Left ventricle myocardium inferior (tissue), 1 donor: ENCODE results near the gene REG4. TPM values are rescaled to one million over a fixed set of nuclear protein-coding genes. Genes with fewer than 3 reads are reported as not detected.

Experiments used
- DNase-seq: peaks from one replicate; pipeline ENCODE4 v3.0.0-alpha.2; 2020
- H3K27ac ChIP-seq: fragments of 200-600 bp; replicated peaks from 2 replicates; pipeline ENCODE4 v1.8.0; 2021
- H3K27me3 ChIP-seq: fragments of 200-600 bp; 2 replicates; pipeline ENCODE4 v1.8.0; 2021; ENCODE audit warnings: low read depth
- H3K36me3 ChIP-seq: fragments of 200-600 bp; 2 replicates; pipeline ENCODE4 v1.8.0; 2021
- H3K4me1 ChIP-seq: fragments of 200-600 bp; 2 replicates; pipeline ENCODE4 v1.8.0; 2021
- H3K4me3 ChIP-seq: fragments of 200-600 bp; 2 replicates; pipeline ENCODE4 v1.8.0; 2021; ENCODE audit warnings: mild to moderate bottlenecking, moderate library complexity
- H3K9me3 ChIP-seq: fragments of 200-600 bp; replicated peaks from 2 replicates; pipeline ENCODE4 v1.8.0; 2021
- CTCF ChIP-seq: fragments of 200-600 bp; IDR thresholded peaks from 2 replicates; pipeline ENCODE4 v1.8.0; 2021; ENCODE audit warnings: antibody characterized with exemption, mild to moderate bottlenecking, borderline replicate concordance
- intact Hi-C: fragments of 100-400 bp; cut with micrococcal nuclease; formaldehyde crosslinking; loops from one replicate; pipeline ENCODE4 v1.11.0; 2022
- total RNA-seq: library from RNA; stranded (reverse); fragmentation: NEBNext Ultra II Directional; extraction: Animal tissue kit (Norgen Biotek cat#: 25700); gene quantifications from one replicate; pipeline ENCODE4 v1.2.1, GENCODE V29; 2021
- donor health status: DM: no; HTN: yes; CAD: no; lungs with severe emphysema.

The REG4 gene
- total RNA-seq, 1 donor from 2014 or later, result not detected

GRCh38 chr1:119828266-119828665 is 17.0 kb upstream of the REG4 start:
- DNase-seq, result no peak
- peaks cover 14% of the 10 kb centered on the region for H3K27me3 ChIP-seq
- no peaks in the 10 kb centered on the region for H3K36me3 ChIP-seq
- intact Hi-C loops, result no loop called here
- TF ChIP-seq CTCF, result no peak
- no peak overlapping the region for H3K4me3 ChIP-seq
- H3K27ac ChIP-seq, result no peak overlapping the region
- no peaks in the 10 kb centered on the region for H3K9me3 ChIP-seq
- H3K4me1 ChIP-seq, result no peaks in the 10 kb centered on the region

GRCh38 chr1:119827010-119827409 is 15.8 kb upstream of the REG4 start:
- no peak overlapping the region for H3K4me3 ChIP-seq
- no peak for TF ChIP-seq CTCF
- intact Hi-C loops, result no loop called here

GRCh38 chr1:119822406-119822805 is 11.1 kb upstream of the REG4 start:
- Histone ChIP-seq H3K36me3 (no peaks in the 10 kb centered on the region), H3K4me3 (no peak overlapping the region), H3K27me3 (peaks cover 23% of the 10 kb centered on the region), H3K27ac (no peak overlapping the region), H3K9me3 (no peaks in the 10 kb centered on the region), H3K4me1 (no peaks in the 10 kb centered on the region)
- intact Hi-C loops, result no loop called here
- DNase-seq, result no peak
- TF ChIP-seq CTCF, result no peak

More at GRCh38 chr1:119827010-119827409, 15.8 kb upstream of the REG4 start:
- Histone ChIP-seq H3K9me3 (no peaks in the 10 kb centered on the region), H3K4me1 (no peaks in the 10 kb centered on the region), H3K36me3 (no peaks in the 10 kb centered on the region), H3K27me3 (peaks cover 27% of the 10 kb centered on the region), H3K27ac (no peak overlapping the region)
- DNase-seq, result no peak

GRCh38 chr1:119818181-119818580 is 6.9 kb upstream of the REG4 start:
- no peak for DNase-seq
- Histone ChIP-seq H3K4me3 (no peak overlapping the region), H3K27ac (no peak overlapping the region), H3K36me3 (no peaks in the 10 kb centered on the region), H3K9me3 (no peaks in the 10 kb centered on the region), H3K27me3 (peaks cover 18% of the 10 kb centered on the region), H3K4me1 (no peaks in the 10 kb centered on the region)
- intact Hi-C loops, result no loop called here
- TF ChIP-seq CTCF, result no peak

- Histone ChIP-seq H3K4me3 (no peak overlapping the region), H3K4me1 (no peaks in the 10 kb centered on the region), H3K36me3 (no peaks in the 10 kb centered on the region), H3K9me3 (no peaks in the 10 kb centered on the region), H3K27me3 (peaks cover 11% of the 10 kb centered on the region), H3K27ac (no peak overlapping the region)
- intact Hi-C loops, result no loop called here
- no peak for TF ChIP-seq CTCF
- DNase-seq, result no peak
Measured at GRCh38 chr1:119816407-119816806, 5.1 kb upstream of the REG4 start.

- DNase-seq, result no peak
- H3K9me3 ChIP-seq, result no peaks in the 10 kb centered on the region
- no peaks in the 10 kb centered on the region for H3K4me1 ChIP-seq
- no peak overlapping the region for H3K27ac ChIP-seq
- no peak overlapping the region for H3K4me3 ChIP-seq
- TF ChIP-seq CTCF, result no peak
- peaks cover 11% of the 10 kb centered on the region for H3K27me3 ChIP-seq
- H3K36me3 ChIP-seq, result no peaks in the 10 kb centered on the region
- intact Hi-C loops, result no loop called here
Measured at GRCh38 chr1:119815928-119816327, 4.7 kb upstream of the REG4 start.
